Measurements from ENCODE around the gene NHERF2. TPM values are rescaled to one million over a fixed set of nuclear protein-coding genes. Genes with fewer than 3 reads are reported as not detected.

NHERF2 gene
- total RNA-seq, 4 donors from 2014 or later = 52.8 to 166 (median 84.9) TPM

DNA sequence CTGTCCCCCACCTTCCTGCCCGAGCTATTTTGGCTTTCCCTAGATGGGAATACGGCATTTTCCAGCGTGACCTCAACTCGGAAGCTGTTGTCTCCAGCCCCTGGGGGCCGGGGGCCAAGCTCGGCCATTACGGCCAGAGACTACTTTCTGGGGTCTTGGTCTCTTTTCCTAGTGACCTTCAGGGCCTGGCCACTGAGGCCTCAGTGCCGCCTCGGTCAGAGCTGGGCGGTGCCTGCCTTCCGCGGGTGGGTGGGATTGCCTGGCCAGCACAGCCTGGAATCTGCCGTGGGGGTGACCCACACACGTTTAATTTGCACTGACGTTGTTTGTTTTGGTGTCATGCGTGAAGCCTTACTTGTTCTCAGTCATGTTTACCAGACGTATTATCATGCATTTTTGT, 50.3 kb downstream of the NHERF2 start:
- DNase-seq (ENCODE audit: low spot score) (no peak), ATAC-seq (ENCODE audit: low FRiP score) (no peak)
- TF ChIP-seq, protein P1, sequence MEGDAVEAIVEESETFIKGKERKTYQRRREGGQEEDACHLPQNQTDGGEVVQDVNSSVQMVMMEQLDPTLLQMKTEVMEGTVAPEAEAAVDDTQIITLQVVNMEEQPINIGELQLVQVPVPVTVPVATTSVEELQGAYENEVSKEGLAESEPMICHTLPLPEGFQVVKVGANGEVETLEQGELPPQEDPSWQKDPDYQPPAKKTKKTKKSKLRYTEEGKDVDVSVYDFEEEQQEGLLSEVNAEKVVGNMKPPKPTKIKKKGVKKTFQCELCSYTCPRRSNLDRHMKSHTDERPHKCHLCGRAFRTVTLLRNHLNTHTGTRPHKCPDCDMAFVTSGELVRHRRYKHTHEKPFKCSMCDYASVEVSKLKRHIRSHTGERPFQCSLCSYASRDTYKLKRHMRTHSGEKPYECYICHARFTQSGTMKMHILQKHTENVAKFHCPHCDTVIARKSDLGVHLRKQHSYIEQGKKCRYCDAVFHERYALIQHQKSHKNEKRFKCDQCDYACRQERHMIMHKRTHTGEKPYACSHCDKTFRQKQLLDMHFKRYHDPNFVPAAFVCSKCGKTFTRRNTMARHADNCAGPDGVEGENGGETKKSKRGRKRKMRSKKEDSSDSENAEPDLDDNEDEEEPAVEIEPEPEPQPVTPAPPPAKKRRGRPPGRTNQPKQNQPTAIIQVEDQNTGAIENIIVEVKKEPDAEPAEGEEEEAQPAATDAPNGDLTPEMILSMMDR (IDR thresholded peaks at IDR 0.05) = no peak

DNA sequence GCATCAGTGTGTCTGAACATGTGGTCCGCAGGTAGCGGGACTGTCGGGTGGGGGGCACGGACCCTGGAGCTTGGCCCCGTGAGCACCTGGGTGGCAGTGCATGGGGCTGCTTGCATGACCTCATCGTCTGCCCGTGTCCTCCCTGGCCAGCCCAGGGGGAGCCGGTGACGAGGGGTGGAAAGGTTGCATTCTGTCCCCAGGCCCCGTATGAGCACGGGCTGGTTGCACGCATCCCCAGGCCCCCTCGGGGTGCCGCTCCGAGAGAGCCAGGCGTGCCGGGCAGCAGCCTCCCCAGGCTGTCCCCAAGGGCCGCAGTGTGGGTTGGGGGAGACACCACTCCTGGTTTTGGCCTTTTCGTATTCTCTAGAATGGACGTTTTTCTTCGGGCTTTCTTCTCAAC, 51.0 kb downstream of the NHERF2 start:
- ATAC-seq (ENCODE audit: low FRiP score) (no peak), DNase-seq (ENCODE audit: low spot score) (no peak)
- TF ChIP-seq, protein P1 (IDR thresholded peaks at IDR 0.05) = no peak

- no peak for DNase-seq (ENCODE audit: low spot score)
- TF ChIP-seq, protein P1 (IDR thresholded peaks at IDR 0.05) = no peak
- ATAC-seq (ENCODE audit: low FRiP score) = no peak
Observed at GRCh38 chr16:2078096-2078495, 51.4 kb downstream of the NHERF2 start.

DNA sequence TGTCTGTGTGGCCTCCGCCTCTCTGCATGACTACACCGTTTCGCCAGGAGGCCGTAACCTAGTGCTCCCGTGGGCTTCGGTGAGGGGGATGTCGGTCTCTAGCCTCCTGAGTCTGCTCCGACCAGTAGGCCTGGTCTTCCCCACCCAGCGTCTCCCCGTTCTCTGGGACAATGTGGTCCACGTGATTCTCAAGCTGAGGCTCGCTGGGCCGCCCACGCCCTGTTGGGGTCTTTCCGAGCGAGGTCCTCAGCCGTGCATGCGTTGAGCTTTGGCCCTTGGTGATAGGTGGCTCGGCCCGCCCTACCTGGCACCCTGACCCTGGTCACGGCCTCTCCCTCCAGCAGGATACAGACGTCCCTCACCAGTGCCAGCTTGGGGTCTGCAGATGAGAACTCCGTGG, 52.0 kb downstream of the NHERF2 start:
- TF ChIP-seq, protein P1 (IDR thresholded peaks at IDR 0.05) = no peak
- DNase-seq (ENCODE audit: low spot score) = no peak
- ATAC-seq (ENCODE audit: low FRiP score) = no peak

GRCh38 chr16:2079311-2079800, 52.7 kb downstream of the NHERF2 start:
- DNase-seq (ENCODE audit: low spot score) (no peak), ATAC-seq (ENCODE audit: low FRiP score) (no peak)
- TF ChIP-seq, protein P1 (IDR thresholded peaks at IDR 0.05) = no peak

DNA sequence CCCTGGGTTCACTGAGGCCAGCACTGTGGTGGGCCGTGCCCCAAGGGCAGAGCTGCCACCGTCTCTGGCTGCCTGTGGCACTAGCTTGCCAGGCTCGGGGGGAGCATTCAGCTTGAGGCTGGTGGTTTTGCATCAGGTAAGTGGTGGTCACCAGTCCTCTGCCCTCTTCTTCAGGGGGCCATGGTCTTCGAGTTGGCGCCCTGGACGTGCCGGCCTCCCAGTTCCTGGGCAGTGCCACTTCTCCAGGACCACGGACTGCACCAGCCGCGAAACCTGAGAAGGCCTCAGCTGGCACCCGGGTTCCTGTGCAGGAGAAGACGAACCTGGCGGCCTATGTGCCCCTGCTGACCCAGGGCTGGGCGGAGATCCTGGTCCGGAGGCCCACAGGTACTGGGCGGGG, 53.3 kb downstream of the NHERF2 start:
- no peak for DNase-seq (ENCODE audit: low spot score)

More for the DNA sequence above, 53.3 kb downstream of the NHERF2 start:
- TF ChIP-seq, protein P1 (IDR thresholded peaks at IDR 0.05) = no peak
- ATAC-seq (ENCODE audit: low FRiP score) = no peak

All from omental fat pad (tissue), 4 donors.